HG02642 (cell line): ENCODE results near the gene ARHGEF7.

Source experiments
- ATAC-seq: cut with Tn5 transposase; IDR thresholded peaks from one replicate; pipeline ENCODE4 v1.9.1; 2021; ENCODE audit warnings: mild to moderate bottlenecking; ENCODE audit not compliant: unreplicated experiment, poor library complexity

ARHGEF7 gene

GRCh38 chr13:111211789-111212516 is 96.8 kb downstream of the ARHGEF7 start:
- ATAC-seq: no peak

- no peak for ATAC-seq
Measured at GRCh38 chr13:111212517-111212873, 97.4 kb downstream of the ARHGEF7 start.

- ATAC-seq: no peak
Measured at GRCh38 chr13:111213964-111214726, 99.0 kb downstream of the ARHGEF7 start.

GRCh38 chr13:111215081-111216047 is 100.3 kb downstream of the ARHGEF7 start:
- no peak for ATAC-seq

- ATAC-seq: no peak
Measured at GRCh38 chr13:111216166-111216960, 101.3 kb downstream of the ARHGEF7 start.

GRCh38 chr13:111217641-111218040 is 102.5 kb downstream of the ARHGEF7 start:
- no peak for ATAC-seq

- ATAC-seq: no peak
Measured at GRCh38 chr13:111219280-111219679, 104.2 kb downstream of the ARHGEF7 start.

- ATAC-seq: no peak
Measured at GRCh38 chr13:111219950-111220349, 104.8 kb downstream of the ARHGEF7 start.

GRCh38 chr13:111225166-111225565 is 110.1 kb downstream of the ARHGEF7 start:
- ATAC-seq: no peak

GRCh38 chr13:111225810-111226546 is 110.9 kb downstream of the ARHGEF7 start:
- no peak for ATAC-seq

- no peak for ATAC-seq
Measured at GRCh38 chr13:111227405-111227804, 112.3 kb downstream of the ARHGEF7 start.

GRCh38 chr13:111228262-111229144 is 113.4 kb downstream of the ARHGEF7 start:
- ATAC-seq: no peak

GRCh38 chr13:111230385-111230930 is 115.3 kb downstream of the ARHGEF7 start:
- ATAC-seq: no peak

- ATAC-seq: no peak
Measured at GRCh38 chr13:111232191-111232590, 117.1 kb downstream of the ARHGEF7 start.

GRCh38 chr13:111233080-111233479 is 118.0 kb downstream of the ARHGEF7 start:
- no peak for ATAC-seq

- ATAC-seq: no peak
Measured at GRCh38 chr13:111239764-111240670, 124.9 kb downstream of the ARHGEF7 start.
